RWPE2 (cell line): ENCODE data around the gene ANO6.

Experiments
- ATAC-seq: fragments of 200-7000 bp; cut with Tn5 transposase; 3 replicates; pipeline ENCODE4 v1.9.1; 2021; ENCODE audit warnings: low read depth
- DNase-seq: peaks from one replicate; pipeline ENCODE4 v3.0.0-alpha.2; 2020; ENCODE audit warnings: low spot score
- H3K27ac ChIP-seq: fragments of 450-650 bp; 2 replicates; pipeline ENCODE4 v1.5.1; 2017; ENCODE audit warnings: mild to moderate bottlenecking; ENCODE audit not compliant: poor library complexity, severe bottlenecking
- H3K27me3 ChIP-seq: fragments of 250-450 bp; sonication (Bioruptor Pico); 2 replicates; pipeline ENCODE4 v1.5.1; 2021; ENCODE audit warnings: mild to moderate bottlenecking, moderate library complexity; ENCODE audit not compliant: insufficient read depth, poor library complexity, severe bottlenecking
- H3K36me3 ChIP-seq: fragments of 250-450 bp; sonication (Bioruptor Pico); 2 replicates; pipeline ENCODE4 v1.5.1; 2020; ENCODE audit warnings: low read depth, mild to moderate bottlenecking, moderate library complexity
- H3K4me1 ChIP-seq: fragments of 250-450 bp; sonication (Bioruptor Pico); 2 replicates; pipeline ENCODE4 v1.5.1; 2021; ENCODE audit warnings: mild to moderate bottlenecking, moderate library complexity; ENCODE audit not compliant: insufficient read depth, poor library complexity, severe bottlenecking
- H3K4me3 ChIP-seq: fragments of 250-450 bp; sonication (Bioruptor Pico); 2 replicates; pipeline ENCODE4 v1.5.1; 2021; ENCODE audit warnings: mild to moderate bottlenecking, moderate library complexity; ENCODE audit not compliant: severe bottlenecking
- H3K9me3 ChIP-seq: fragments of 250-450 bp; sonication (Bioruptor Pico); 2 replicates; pipeline ENCODE4 v1.5.1; 2021; ENCODE audit warnings: mild to moderate bottlenecking, moderate library complexity; ENCODE audit not compliant: severe bottlenecking
- CTCF ChIP-seq: fragments of 450-650 bp; IDR thresholded peaks from one replicate; pipeline ENCODE4 v1.5.1; 2017; ENCODE audit warnings: mild to moderate bottlenecking, moderate library complexity; ENCODE audit not compliant: poor library complexity, severe bottlenecking

Gene ANO6

GRCh38 chr12:45326358-45326975 is 110.6 kb downstream of the ANO6 start:
- no peak for ATAC-seq
- H3K4me1 ChIP-seq, result peaks cover 6% of the 10 kb centered on the region
- no peaks in the 10 kb centered on the region for H3K9me3 ChIP-seq
- H3K27me3 ChIP-seq, result no peaks in the 10 kb centered on the region
- H3K27ac ChIP-seq, result no peak overlapping the region
- H3K36me3 ChIP-seq, result peaks cover 9% of the 10 kb centered on the region
- no peak for TF ChIP-seq CTCF
- H3K4me3 ChIP-seq, result no peak overlapping the region
- no peak for DNase-seq

GRCh38 chr12:45327823-45328383 is 112.0 kb downstream of the ANO6 start:
- DNase-seq (no peak), ATAC-seq (peak; percentile 46; the same call in 1 of the 3 replicates)
- H3K27ac ChIP-seq, result no peak overlapping the region
- H3K27me3 ChIP-seq, result no peaks in the 10 kb centered on the region
- peaks cover 24% of the 10 kb centered on the region for H3K36me3 ChIP-seq
- H3K4me1 ChIP-seq, result peaks cover 6% of the 10 kb centered on the region
- H3K9me3 ChIP-seq, result no peaks in the 10 kb centered on the region
- H3K4me3 ChIP-seq, result no peak overlapping the region
- no peak for TF ChIP-seq CTCF

- Histone ChIP-seq H3K36me3 (peaks cover 35% of the 10 kb centered on the region), H3K4me3 (no peak overlapping the region), H3K27me3 (no peaks in the 10 kb centered on the region), H3K4me1 (peaks cover 6% of the 10 kb centered on the region), H3K9me3 (no peaks in the 10 kb centered on the region), H3K27ac (no peak overlapping the region)
- TF ChIP-seq CTCF, result no peak
- ATAC-seq (no peak), DNase-seq (no peak)
These were observed 113.3 kb downstream of the ANO6 start for GRCh38 chr12:45329238-45329637.

DNA sequence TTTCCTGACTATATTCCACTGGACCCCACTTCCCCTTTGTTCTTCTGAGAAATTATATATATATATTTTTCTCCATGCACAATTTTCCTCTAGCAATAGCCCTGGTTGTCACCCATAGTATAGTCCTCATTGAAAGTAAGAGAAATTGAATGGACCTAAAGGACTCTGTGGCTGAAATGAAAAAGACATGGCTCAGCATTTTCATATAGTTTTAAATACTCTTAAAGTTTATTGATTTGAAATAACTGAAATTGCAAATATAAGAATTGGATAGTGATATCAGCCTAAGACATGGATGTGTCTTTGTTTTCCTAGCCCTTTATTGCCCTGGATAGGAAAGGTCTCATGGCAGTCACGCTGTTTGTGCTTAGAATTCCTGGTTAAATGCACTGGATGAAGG is 113.8 kb downstream of the ANO6 start:
- DNase-seq (no peak), ATAC-seq (no peak)
- H3K27ac ChIP-seq, result no peak overlapping the region
- peaks cover 35% of the 10 kb centered on the region for H3K36me3 ChIP-seq
- no peaks in the 10 kb centered on the region for H3K27me3 ChIP-seq
- H3K4me1 ChIP-seq, result peaks cover 6% of the 10 kb centered on the region
- no peak overlapping the region for H3K4me3 ChIP-seq
- TF ChIP-seq CTCF, result no peak
- no peaks in the 10 kb centered on the region for H3K9me3 ChIP-seq

DNA sequence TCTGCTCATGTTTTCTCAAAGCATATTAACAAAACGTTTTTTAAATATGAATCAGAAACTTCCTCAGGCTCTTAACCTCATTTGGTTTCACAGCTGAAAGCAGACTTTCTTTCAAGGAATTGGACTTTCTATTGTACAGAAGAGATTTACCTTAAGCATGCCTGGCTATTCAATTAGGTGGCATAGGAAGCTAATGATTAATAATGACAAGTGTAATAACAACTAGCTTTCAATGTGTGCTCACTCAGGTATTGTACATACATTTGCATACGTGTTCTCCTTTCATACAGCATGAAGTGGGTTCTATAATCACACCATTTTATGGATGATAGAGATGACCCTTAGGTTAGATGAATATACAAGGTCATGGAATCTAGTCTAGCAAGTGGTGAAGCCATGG is 115.7 kb downstream of the ANO6 start:
- Histone ChIP-seq H3K9me3 (no peaks in the 10 kb centered on the region), H3K4me1 (peaks cover 14% of the 10 kb centered on the region), H3K27me3 (no peaks in the 10 kb centered on the region), H3K4me3 (no peak overlapping the region), H3K36me3 (peaks cover 49% of the 10 kb centered on the region), H3K27ac (no peak overlapping the region)
- DNase-seq, result no peak
- ATAC-seq, result no peak
- TF ChIP-seq CTCF, result no peak
